HG03039 (cell line): ENCODE measurements around the gene LEUTX.
"Not testable (repeated sequence)": the region's sequence is repeated elsewhere in the genome, so short reads cannot be mapped to it uniquely, and the experiment has no call there.

Experiments
- ATAC-seq: cut with Tn5 transposase; IDR thresholded peaks from one replicate; pipeline ENCODE4 v1.9.1; 2021; ENCODE audit warnings: mild to moderate bottlenecking, moderate library complexity; ENCODE audit not compliant: unreplicated experiment

LEUTX gene, protein sequence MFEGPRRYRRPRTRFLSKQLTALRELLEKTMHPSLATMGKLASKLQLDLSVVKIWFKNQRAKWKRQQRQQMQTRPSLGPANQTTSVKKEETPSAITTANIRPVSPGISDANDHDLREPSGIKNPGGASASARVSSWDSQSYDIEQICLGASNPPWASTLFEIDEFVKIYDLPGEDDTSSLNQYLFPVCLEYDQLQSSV

DNA sequence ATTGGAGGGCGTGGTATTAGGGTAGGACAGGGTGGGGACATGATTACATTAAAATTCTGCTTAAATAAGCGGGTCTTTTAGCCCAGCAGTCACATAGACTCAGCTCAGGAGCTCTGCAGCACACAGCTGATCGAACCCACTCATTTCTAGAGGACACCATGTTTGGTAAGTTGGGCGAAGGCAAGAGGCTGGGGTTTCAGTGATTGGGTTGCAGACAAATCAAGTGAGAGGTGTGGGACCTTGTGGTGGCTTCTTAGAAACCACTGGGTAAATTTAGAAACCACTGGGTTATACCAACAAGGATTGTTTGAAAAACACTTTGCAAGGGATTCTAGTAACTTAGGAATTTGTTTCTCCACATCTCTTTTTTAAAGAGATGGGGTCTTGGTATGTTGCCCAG is at the start of gene LEUTX:
Gene LEUTX (plus strand): TSS at position 92 of the 400 bp plus-strand sequence. CDS start 67 bp downstream, at position 159.
- no peak for ATAC-seq

- no peak for ATAC-seq
Measured at GRCh38 chr19:39729594-39729993, 49.1 kb upstream of the LEUTX start.

DNA sequence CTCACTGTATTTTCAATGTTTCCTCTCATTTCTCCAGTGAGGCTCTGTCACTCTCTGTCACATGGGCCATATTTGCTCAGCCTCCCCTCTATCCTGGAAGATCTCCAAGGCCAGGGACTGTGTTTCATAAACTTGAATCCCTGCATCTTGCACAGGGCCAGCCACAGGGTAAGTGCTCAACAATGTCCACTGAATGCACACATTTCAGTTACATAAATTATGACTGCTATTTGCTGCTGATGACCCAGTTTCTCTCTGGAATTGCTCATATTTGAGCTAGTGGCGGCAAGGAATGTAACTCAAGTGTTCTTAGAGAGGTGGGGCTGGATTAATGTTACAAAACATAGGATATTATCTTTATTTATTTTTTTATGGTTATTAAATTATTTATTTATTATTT is 47.0 kb upstream of the LEUTX start:
- ATAC-seq: no peak

- no peak for ATAC-seq
Measured at GRCh38 chr19:39733841-39734240, 44.8 kb upstream of the LEUTX start.

- ATAC-seq: no peak
Measured at GRCh38 chr19:39735688-39736087, 43.0 kb upstream of the LEUTX start.

DNA sequence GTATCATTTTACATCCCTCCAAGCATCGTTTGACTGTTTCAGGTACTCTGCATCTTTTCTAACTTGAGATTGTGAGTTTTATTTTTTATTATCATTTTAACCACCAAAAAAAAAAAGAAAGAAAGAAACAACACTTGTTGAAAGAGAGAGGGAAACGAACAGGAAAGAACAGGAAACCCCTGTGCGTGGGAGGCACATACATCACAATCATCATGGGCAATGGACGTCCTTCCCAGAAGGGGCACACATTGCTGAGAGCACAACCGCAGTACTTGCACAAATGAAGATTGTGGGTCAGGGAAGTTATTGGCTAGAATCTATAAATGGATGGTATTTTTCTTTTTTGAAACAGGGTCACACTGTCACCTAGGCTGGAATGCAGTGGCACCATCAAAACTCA is 42.6 kb upstream of the LEUTX start:
- no peak for ATAC-seq

DNA sequence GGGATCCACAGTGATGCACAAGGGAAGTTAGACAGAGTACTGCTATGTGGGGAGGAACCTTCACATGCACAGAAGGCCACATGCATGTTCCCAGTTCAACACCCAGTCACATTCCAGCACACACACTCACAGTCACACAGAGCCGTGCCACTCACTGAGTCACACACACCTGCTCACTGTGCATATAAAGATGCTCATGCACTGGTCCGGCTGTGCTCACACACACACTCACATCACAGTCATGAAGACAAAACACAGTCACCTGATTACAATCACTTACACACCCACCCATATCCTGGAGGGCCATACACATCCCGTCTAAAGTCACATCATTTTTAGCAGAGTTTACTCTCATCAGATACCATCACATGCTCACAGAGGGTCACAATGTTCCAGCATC is 41.3 kb upstream of the LEUTX start:
- ATAC-seq: no peak

DNA sequence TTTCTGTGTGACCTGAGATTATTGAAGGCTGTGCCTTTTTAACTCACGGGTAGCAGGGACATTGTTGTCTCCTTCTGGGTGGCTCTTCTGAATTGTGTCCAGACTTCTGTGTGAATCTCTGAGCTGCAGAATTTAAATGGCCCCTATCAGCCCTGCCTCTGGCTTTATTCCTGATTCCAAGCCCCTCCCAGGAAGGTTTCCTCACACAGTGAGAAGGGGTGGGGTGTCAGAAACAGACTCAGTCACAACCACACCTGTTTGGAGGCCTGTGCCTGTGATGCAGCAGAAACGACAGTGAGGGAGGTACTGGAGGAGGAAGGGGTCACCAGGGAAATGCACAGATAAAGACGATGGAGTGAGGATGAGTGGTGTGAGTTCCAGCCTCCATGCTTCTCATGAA is 40.8 kb upstream of the LEUTX start, which contains the start of gene CLC:
Gene CLC (minus strand): TSS at position 139 of the 400 bp plus-strand sequence. CDS start 77 bp downstream, at position 62.
- no peak for ATAC-seq

- no peak for ATAC-seq
Measured at GRCh38 chr19:39738814-39739213, 39.8 kb upstream of the LEUTX start.

- ATAC-seq: no peak
Measured at GRCh38 chr19:39740395-39740794, 38.3 kb upstream of the LEUTX start.

- no peak for ATAC-seq
Measured at GRCh38 chr19:39745643-39746042, 33.0 kb upstream of the LEUTX start.

GRCh38 chr19:39746836-39747529 is 31.7 kb upstream of the LEUTX start:
- no peak for ATAC-seq

- no peak for ATAC-seq
Measured at GRCh38 chr19:39749981-39750380, 28.7 kb upstream of the LEUTX start.

DNA sequence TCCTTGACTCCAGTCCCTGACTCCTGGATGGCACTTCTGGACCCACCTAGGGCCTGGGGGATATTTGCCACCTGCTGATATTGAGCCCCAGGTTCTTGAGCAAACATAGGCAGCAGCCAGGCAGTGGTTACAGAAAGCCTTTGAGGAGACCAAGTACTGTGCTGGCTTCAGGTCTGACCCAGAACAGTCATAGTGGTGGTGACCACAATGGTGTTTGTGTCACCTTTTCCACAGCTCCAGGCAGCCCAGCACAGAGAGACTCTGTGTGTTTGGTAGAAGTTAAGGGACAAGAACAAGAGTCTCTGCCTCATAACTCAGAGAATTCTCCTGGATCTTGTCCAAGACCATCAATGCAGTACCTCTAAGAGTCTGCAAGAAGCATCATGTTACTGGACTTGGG is 26.3 kb upstream of the LEUTX start:
- no peak for ATAC-seq

DNA sequence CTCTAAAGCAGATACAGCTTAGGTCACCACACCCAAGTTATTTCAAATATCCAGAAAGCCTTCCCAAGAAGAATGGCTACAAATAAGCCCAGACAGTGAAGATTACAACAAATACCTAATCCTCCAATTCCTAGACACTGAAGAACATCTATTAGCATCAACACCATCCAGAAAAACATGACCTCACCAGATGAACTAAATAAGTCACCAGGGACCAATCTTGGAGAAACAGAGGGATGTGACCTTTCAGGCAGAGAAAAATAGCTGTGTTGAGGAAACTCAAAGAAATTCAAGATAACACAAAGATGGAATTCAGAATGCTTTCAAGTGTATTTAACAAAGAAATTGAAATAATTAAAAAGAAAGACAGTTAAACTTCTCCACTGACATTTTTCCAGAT is 25.9 kb upstream of the LEUTX start:
- no peak for ATAC-seq

- no peak for ATAC-seq
Measured at GRCh38 chr19:39754544-39754943, 24.1 kb upstream of the LEUTX start.

DNA sequence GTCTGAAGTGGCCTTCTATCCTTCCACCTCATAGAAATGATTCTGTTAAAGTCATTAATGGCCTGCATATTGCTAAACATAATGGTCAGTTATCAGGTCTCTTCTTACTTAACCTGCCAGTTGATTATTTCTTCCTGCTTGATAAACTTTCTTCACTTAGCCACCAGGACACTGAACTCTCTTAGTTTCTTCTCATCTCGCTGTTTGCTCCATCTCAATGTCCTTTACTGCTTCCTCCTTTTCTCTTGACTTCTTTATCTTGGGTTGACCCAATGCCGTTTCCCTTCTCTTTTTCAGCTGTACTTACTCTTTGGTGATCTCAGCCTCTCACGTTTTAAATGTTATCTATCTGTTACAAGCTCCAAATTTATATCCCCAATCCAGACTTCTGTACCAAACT is 23.7 kb upstream of the LEUTX start:
- ATAC-seq: no peak

DNA sequence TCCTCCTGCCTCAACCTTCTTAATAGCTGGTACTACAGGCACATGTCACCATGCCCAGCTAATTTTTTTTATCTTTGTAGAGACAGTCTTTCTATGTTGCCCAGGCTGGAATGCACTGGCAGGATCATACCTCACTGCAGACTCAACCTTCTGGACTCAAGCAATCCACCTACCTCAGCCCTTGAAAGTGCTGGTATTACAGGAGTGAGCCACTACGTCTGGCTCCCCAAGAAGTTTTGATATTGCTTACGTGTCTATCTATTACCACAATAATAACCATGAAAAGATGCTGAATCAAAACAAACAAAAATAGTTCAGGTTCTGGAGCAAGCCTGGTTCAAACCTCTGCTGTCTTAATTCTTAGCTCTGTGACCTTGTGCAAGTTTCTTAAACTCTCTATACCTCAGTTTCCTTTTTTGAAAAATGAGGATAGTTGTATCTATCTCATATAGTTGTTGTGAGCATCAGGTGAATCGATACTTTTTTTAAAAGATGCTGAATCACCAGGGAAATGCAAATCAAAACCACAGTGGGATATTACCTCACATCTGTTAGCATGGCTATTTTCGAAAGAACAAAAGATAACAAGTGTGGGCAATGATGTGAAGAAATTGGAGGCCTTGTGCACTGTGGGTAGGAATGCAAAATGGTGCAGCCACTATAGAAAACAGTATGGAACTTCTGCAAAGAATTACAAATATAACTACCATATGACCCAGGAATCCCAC is 19.0 kb upstream of the LEUTX start:
- ATAC-seq: no peak

- ATAC-seq: not testable (repeated sequence)
Measured at GRCh38 chr19:39761851-39762250, 16.8 kb upstream of the LEUTX start.

DNA sequence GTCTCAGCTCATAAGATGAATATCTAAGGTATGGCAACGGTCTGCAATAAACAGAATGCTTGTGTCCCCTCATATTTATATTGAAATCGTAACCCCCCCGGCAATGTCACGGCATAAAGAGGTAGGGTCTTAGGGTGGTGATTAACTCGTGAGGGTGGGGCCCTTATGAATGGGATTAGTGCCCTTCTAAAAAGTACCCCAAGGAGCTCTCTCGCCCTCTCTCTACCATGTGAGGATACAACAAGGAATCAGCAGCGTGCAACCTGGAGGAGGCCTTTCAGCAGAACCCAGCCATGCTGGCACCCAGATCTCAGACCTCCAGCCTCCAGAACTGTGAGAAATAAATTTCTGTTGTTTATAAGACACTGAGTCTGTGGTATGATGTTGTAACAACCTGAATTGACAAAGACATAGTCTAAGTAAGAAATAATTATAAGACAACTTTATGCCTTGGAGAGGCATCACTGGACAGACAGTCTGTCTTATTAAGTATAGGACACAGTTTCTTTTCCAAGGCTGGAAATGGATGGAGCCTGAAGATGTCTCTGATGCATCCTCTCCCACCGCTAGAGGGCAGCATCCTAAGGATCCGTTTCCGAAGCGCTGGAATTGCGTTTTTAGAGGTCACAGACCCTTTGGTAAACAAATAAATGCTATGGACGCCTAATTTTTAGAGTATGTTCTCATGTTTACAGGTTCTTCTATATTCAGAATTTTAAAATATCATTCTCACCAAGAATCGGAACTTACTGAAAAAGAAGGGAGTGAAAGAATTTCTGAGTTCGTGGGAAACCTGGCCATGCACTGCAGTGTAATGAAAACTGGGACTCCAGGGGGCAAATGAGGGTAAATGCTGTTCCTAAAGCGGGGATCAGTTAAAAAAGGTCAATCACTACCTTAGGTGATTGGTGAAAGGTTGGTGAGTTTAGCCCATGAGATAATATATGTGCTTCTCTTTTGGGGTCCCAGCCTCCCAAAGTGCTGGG is 13.3 kb upstream of the LEUTX start:
- no peak for ATAC-seq

GRCh38 chr19:39768334-39768733 is 10.3 kb upstream of the LEUTX start:
- no peak for ATAC-seq
